Smooth muscle cell (in vitro differentiated cells): ENCODE results near the gene CARS1. TPM values are rescaled to one million over a fixed set of nuclear protein-coding genes. Genes with fewer than 3 reads are reported as not detected.

Source experiments
- DNase-seq: peaks from one replicate; lab custom pipeline; 2025; ENCODE audit not compliant: unreplicated experiment; lab: John Stamatoyannopoulos, UW
- H2AFZ ChIP-seq: fragments of 200-600 bp; sonication (generic); 2 replicates; pipeline ENCODE4 v1.6.0; 2016; ENCODE audit warnings: antibody characterized with exemption, low read depth, mild to moderate bottlenecking
- H3F3A ChIP-seq: fragments of 200-600 bp; sonication (generic); 2 replicates; pipeline ENCODE4 v1.6.0; 2017; ENCODE audit warnings: antibody characterized with exemption, low read depth
- H3K27ac ChIP-seq: fragments of 200-600 bp; sonication (generic); 2 replicates; pipeline ENCODE4 v1.5.1; 2016; ENCODE audit warnings: low read depth, mild to moderate bottlenecking
- H3K27me3 ChIP-seq: fragments of 200-600 bp; sonication (generic); 2 replicates; pipeline ENCODE4 v1.6.1; 2016; ENCODE audit warnings: low read depth, mild to moderate bottlenecking
- H3K36me3 ChIP-seq: fragments of 200-600 bp; sonication (generic); 2 replicates; pipeline ENCODE4 v1.5.1; 2016; ENCODE audit warnings: low read depth
- H3K4me1 ChIP-seq: fragments of 200-600 bp; sonication (generic); 2 replicates; pipeline ENCODE4 v1.5.1; 2016; ENCODE audit warnings: low read depth
- H3K4me2 ChIP-seq: fragments of 200-600 bp; sonication (generic); 2 replicates; pipeline ENCODE4 v1.6.0; 2016; ENCODE audit warnings: mild to moderate bottlenecking
- H3K4me3 ChIP-seq: fragments of 200-600 bp; sonication (generic); 2 replicates; pipeline ENCODE4 v1.5.1; 2016; ENCODE audit warnings: mild to moderate bottlenecking
- H3K79me2 ChIP-seq: fragments of 200-600 bp; sonication (generic); 2 replicates; pipeline ENCODE4 v1.6.0; 2016; ENCODE audit warnings: low read depth, mild to moderate bottlenecking
- H3K9ac ChIP-seq: fragments of 200-600 bp; sonication (generic); 2 replicates; pipeline ENCODE4 v1.6.0; 2016; ENCODE audit warnings: low read depth
- H3K9me3 ChIP-seq: fragments of 200-600 bp; sonication (generic); replicated peaks from 2 replicates; pipeline ENCODE4 v1.5.1; 2016; ENCODE audit warnings: low read depth
- H4K20me1 ChIP-seq: fragments of 200-600 bp; sonication (generic); 2 replicates; pipeline ENCODE4 v1.6.0; 2016; ENCODE audit warnings: low read depth
- CTCF ChIP-seq: fragments of 200-600 bp; sonication (generic); IDR thresholded peaks from 2 replicates; pipeline ENCODE4 v1.5.1; 2017; ENCODE audit warnings: borderline replicate concordance, mild to moderate bottlenecking, antibody characterized with exemption; ENCODE audit not compliant: insufficient read depth, poor library complexity, severe bottlenecking
- WGBS: methylation state at CpG from one replicate; pipeline ENCODE4 v1.1.7; 2016; ENCODE audit warnings: low lambda C conversion rate; 5-methylcytosine and 5-hydroxymethylcytosine counted together
- polyA plus RNA-seq: library from polyadenylated mRNA; unstranded; fragments of >200 nt; fragmentation: Nextera tagmentation; extraction: Ambion mirVana; gene quantifications from 2 replicates; pipeline ENCODE4 v1.2.1, GENCODE V29; 2016
- total RNA-seq: library from RNA; depleted of rRNA; stranded (reverse); fragments of >200 nt; gene quantifications from 2 replicates; pipeline ENCODE4 v1.2.3, GENCODE V29; 2014

The CARS1 gene
- total and polyA plus RNA-seq, 2 experiments from 2014 or later, result 51.7 to 61.6 TPM

- H4K20me1 ChIP-seq, result peaks cover 66% of the 10 kb centered on the region
- no peak overlapping the region for H3K4me3 ChIP-seq
- no peak overlapping the region for H3K9ac ChIP-seq
- H3K27ac ChIP-seq, result no peak overlapping the region
- H3K4me1 ChIP-seq, result no peaks in the 10 kb centered on the region
- H3K9me3 ChIP-seq, result no peaks in the 10 kb centered on the region
- no peak overlapping the region for H3K4me2 ChIP-seq
- no peaks in the 10 kb centered on the region for H3F3A ChIP-seq
- no peak for DNase-seq
- TF ChIP-seq CTCF, result no peak
- H3K79me2 ChIP-seq, result peaks cover 29% of the 10 kb centered on the region
- H2AFZ ChIP-seq, result no peak overlapping the region
- H3K36me3 ChIP-seq, result peaks cover 11% of the 10 kb centered on the region
- H3K27me3 ChIP-seq, result no peaks in the 10 kb centered on the region
Observed at GRCh38 chr11:3035333-3035732, 21.9 kb downstream of the CARS1 start.

- DNase-seq, result no peak
- no peak overlapping the region for H3K4me2 ChIP-seq
- H3K79me2 ChIP-seq, result peaks cover 29% of the 10 kb centered on the region
- H3K4me3 ChIP-seq, result no peak overlapping the region
- WGBS, result 96% methylated on average over 18 of the region's 18 CpGs
- no peak overlapping the region for H3K9ac ChIP-seq
- H2AFZ ChIP-seq, result no peak overlapping the region
- H3F3A ChIP-seq, result no peaks in the 10 kb centered on the region
- TF ChIP-seq CTCF, result no peak
- no peaks in the 10 kb centered on the region for H3K9me3 ChIP-seq
- H3K4me1 ChIP-seq, result no peaks in the 10 kb centered on the region
- H3K36me3 ChIP-seq, result peaks cover 4% of the 10 kb centered on the region
- H3K27me3 ChIP-seq, result no peaks in the 10 kb centered on the region
- H4K20me1 ChIP-seq, result peaks cover 48% of the 10 kb centered on the region
- H3K27ac ChIP-seq, result no peak overlapping the region
Observed at GRCh38 chr11:3030289-3031070, 26.7 kb downstream of the CARS1 start.

DNA sequence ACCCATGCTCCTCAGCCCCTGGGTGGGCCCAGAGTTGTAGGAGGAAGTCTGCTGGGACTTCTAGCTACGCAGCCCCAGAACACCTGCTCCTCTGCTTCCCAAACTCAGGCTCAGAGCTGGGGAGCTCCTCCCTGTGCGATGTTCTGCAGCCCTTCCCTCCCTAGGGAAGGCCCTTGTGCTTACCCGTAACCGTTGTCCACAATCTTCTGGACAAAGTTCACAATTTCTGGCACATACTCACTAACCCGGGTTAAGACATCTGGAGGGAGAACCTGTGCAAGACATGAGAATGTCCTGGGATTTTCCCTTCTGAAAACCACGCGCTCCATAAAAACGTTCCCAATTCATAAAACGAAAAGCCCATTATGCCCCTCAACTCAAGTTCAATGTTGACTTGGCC lies 28.4 kb downstream of the CARS1 start:
- peaks cover 40% of the 10 kb centered on the region for H4K20me1 ChIP-seq
- no peak overlapping the region for H3K9ac ChIP-seq
- no peak overlapping the region for H3K27ac ChIP-seq
- H3K79me2 ChIP-seq, result peaks cover 21% of the 10 kb centered on the region
- no peak overlapping the region for H3K4me3 ChIP-seq
- H3K4me2 ChIP-seq, result no peak overlapping the region
- no peak for TF ChIP-seq CTCF
- no peaks in the 10 kb centered on the region for H3K27me3 ChIP-seq
- no peak for DNase-seq
- H3F3A ChIP-seq, result no peaks in the 10 kb centered on the region
- WGBS, result 96% methylated on average over 9 of the region's 9 CpGs
- no peaks in the 10 kb centered on the region for H3K4me1 ChIP-seq
- no peak overlapping the region for H2AFZ ChIP-seq
- no peaks in the 10 kb centered on the region for H3K9me3 ChIP-seq
- H3K36me3 ChIP-seq, result peaks cover 4% of the 10 kb centered on the region

GRCh38 chr11:3026803-3027202 lies 30.4 kb downstream of the CARS1 start:
- 96% methylated on average over 8 of the region's 8 CpGs for WGBS
- no peak overlapping the region for H2AFZ ChIP-seq
- no peak overlapping the region for H3K4me2 ChIP-seq
- H3F3A ChIP-seq, result peaks cover 3% of the 10 kb centered on the region
- H3K79me2 ChIP-seq, result peaks cover 3% of the 10 kb centered on the region
- no peak overlapping the region for H3K4me3 ChIP-seq
- H3K9me3 ChIP-seq, result no peaks in the 10 kb centered on the region
- DNase-seq, result no peak
- TF ChIP-seq CTCF, result no peak
- no peak overlapping the region for H3K27ac ChIP-seq
- no peak overlapping the region for H3K9ac ChIP-seq
- H3K4me1 ChIP-seq, result no peaks in the 10 kb centered on the region
- peaks cover 37% of the 10 kb centered on the region for H4K20me1 ChIP-seq
- no peaks in the 10 kb centered on the region for H3K36me3 ChIP-seq
- no peaks in the 10 kb centered on the region for H3K27me3 ChIP-seq
